Mesodermal cell (in vitro differentiated cells): Measurements from ENCODE around the gene TTC9C.
A peak's percentile ranks its signal among the peaks of the same experiment; 100 is the strongest.
"Not testable (repeated sequence)": the region's sequence is repeated elsewhere in the genome, so short reads cannot be mapped to it uniquely, and the experiment has no call there.

Source experiments
- H3K27ac ChIP-seq: 2 replicates; pipeline ENCODE4 v1.7.0; 2013; ENCODE audit warnings: mild to moderate bottlenecking, low read depth, low read length, moderate library complexity; ENCODE audit not compliant: severe bottlenecking
- H3K36me3 ChIP-seq: 2 replicates; pipeline ENCODE4 v1.7.1; 2013; ENCODE audit warnings: mild to moderate bottlenecking, low read length, moderate library complexity; ENCODE audit not compliant: control insufficient read depth, insufficient read depth
- H3K4me1 ChIP-seq: one replicate; pipeline ENCODE4 v1.7.1; 2013; ENCODE audit warnings: mild to moderate bottlenecking, low read length; ENCODE audit not compliant: insufficient read depth, control insufficient read depth, poor library complexity, severe bottlenecking
- H3K4me3 ChIP-seq: 2 replicates; pipeline ENCODE4 v1.7.0; 2013; ENCODE audit warnings: low read length, control low read depth, mild to moderate bottlenecking; ENCODE audit not compliant: insufficient read depth, poor library complexity, severe bottlenecking; ENCODE audit errors: extremely low read depth
- H3K9me3 ChIP-seq: 2 replicates; pipeline ENCODE4 v1.7.1; 2013; ENCODE audit warnings: mild to moderate bottlenecking, low read length, moderate library complexity; ENCODE audit not compliant: control insufficient read depth
- WGBS, 2 experiments: methylation state at CpG; one replicate each; pipeline ENCODE4 v1.1.5; 2013; ENCODE audit warnings: missing lambda C conversion rate in 2 of 2; ENCODE audit not compliant: insufficient coverage in 2 of 2; 5-methylcytosine and 5-hydroxymethylcytosine counted together

Gene TTC9C

DNA sequence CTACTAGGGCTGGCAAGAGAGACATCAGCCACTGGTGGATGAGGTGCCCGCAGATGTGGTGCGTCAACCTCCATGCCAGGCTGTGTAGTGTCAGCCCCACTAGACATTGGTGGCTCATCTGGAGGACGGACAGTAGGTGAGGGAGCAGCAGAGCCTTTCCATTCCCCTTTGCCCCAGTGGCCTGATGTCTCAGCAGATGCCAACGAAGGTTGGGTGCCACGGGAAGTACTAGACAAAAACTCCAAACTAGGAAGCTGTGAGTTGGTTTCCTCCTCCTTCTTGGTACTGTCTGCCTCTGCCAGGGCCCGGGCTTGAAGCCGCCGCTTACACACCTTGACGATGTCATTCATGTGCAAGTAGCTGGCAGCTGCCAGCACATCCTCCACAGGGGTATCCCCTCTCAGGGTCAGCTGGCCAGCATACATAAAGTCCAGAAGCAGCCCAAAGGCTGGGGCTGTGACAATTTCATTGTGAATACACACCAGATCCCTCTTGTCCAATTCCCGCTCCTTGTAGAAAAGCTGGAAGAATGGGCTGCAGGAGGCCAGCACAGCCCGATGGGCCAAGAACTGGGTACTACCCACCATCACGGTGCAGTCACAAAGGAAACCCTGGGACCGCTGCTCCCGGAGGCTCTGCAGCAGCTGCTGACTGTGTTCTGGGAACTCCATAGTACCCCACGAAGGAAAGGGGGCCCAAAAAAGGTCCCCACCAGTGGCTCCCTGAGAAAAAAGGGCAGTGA lies 24.9 kb downstream of the TTC9C start:
- 93 to 96% methylated on average over 14 to 15 of the region's 15 CpGs for WGBS, 2 experiments
- Histone ChIP-seq H3K4me3 (peak overlapping the region; percentile 69), H3K27ac (no peak overlapping the region)

GRCh38 chr11:62753736-62754603 lies 25.7 kb downstream of the TTC9C start, which contains the start of gene ZBTB3:
Gene ZBTB3, minus strand, starts transcription at chr11:62754160. Its CDS starts 496 bp downstream, at chr11:62753664.
- 1 to 2% methylated on average over 36 to 44 of the region's 47 CpGs for WGBS, 2 experiments
- peaks cover 13% of the 10 kb centered on the region for H3K36me3 ChIP-seq
- H3K27ac ChIP-seq: peak within 1 kb of the TSS; percentile 77
- H3K9me3 ChIP-seq: no peaks in the 10 kb centered on the region
- peak within 1 kb of the TSS; percentile 69 for H3K4me3 ChIP-seq
- peaks cover 9% of the 10 kb centered on the region for H3K4me1 ChIP-seq

More for the DNA sequence above, 24.9 kb downstream of the TTC9C start:
- peaks cover 9% of the 10 kb centered on the region for H3K4me1 ChIP-seq
- H3K36me3 ChIP-seq: peaks cover 13% of the 10 kb centered on the region
- H3K9me3 ChIP-seq: no peaks in the 10 kb centered on the region

DNA sequence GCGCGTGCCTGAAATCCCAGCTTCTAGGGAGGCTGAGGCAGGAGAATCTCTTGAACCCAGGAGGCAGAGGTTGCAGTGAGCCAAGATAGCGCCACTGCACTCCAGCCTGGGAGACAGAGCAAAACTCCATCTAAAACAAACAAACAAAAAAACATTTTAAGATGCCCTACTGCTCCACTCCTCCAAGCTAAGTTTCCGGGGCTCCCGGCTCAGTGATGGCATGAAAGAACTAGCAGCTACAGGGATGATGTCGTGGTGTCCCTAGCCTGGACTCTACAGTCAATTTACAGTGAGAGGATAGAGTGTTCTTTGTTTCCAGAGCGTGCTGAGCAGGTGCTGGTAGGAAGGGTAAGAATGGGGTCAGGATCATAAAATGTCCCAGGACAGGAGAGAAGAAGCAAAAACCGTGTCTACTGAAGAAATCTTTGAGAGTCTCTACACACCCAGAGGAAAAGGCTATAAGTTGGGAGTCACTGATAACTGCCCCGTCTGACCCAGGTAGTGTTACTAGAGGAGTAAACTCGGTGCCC lies 26.9 kb downstream of the TTC9C start:
- H3K4me1 ChIP-seq: peaks cover 9% of the 10 kb centered on the region
- no peaks in the 10 kb centered on the region for H3K9me3 ChIP-seq
- no peak overlapping the region for H3K27ac ChIP-seq
- WGBS, 2 experiments: 96 to 97% methylated on average over 7 to 9 of the region's 10 CpGs
- no peak overlapping the region for H3K4me3 ChIP-seq
- H3K36me3 ChIP-seq: peaks cover 13% of the 10 kb centered on the region

- peaks cover 5% of the 10 kb centered on the region for H3K4me1 ChIP-seq
- H3K4me3 ChIP-seq: no peak overlapping the region
- no peaks in the 10 kb centered on the region for H3K9me3 ChIP-seq
- peaks cover 9% of the 10 kb centered on the region for H3K36me3 ChIP-seq
- 37 to 52% methylated on average over 4 to 5 of the region's 9 CpGs for WGBS, 2 experiments
- H3K27ac ChIP-seq: peak overlapping the region; percentile 10
These were observed 29.8 kb downstream of the TTC9C start for GRCh38 chr11:62757846-62758788.

DNA sequence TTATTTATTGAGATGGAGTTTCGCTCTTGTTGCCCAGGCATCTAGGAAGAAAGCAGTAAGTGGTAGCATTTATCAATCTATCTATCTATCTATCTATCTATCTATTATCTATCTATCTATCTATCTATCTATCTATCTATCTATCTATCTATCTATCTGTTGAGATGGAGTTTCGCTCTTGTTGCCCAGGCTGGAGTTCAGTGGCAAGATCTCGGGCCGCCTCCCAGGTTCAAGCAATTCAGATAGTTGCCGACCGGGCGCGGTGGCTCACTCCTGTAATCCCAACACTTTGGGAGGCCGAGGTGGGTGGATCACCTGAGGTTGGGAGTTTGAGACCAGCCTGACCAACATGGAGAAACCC lies 32.6 kb downstream of the TTC9C start:
- not testable (repeated sequence) for H3K27ac ChIP-seq

GRCh38 chr11:62770778-62771143 lies 42.5 kb downstream of the TTC9C start:
- Histone ChIP-seq H3K4me3 (peak overlapping the region; percentile 62), H3K9me3 (no peaks in the 10 kb centered on the region), H3K27ac (peak overlapping the region; percentile 91), H3K4me1 (peaks cover 4% of the 10 kb centered on the region), H3K36me3 (peaks cover 39% of the 10 kb centered on the region)
- WGBS, 2 experiments: 20 to 27% methylated on average over 10 to 18 of the region's 18 CpGs

More for the DNA sequence above, 32.6 kb downstream of the TTC9C start:
- Histone ChIP-seq H3K36me3 (peaks cover 27% of the 10 kb centered on the region), H3K4me3 (peak overlapping the region; percentile 83)
- H3K4me1 ChIP-seq, H3K9me3 ChIP-seq: not testable (repeated sequence)
- WGBS, 2 experiments: 60 to 67% methylated on average over 2 to 3 of the region's 9 CpGs

DNA sequence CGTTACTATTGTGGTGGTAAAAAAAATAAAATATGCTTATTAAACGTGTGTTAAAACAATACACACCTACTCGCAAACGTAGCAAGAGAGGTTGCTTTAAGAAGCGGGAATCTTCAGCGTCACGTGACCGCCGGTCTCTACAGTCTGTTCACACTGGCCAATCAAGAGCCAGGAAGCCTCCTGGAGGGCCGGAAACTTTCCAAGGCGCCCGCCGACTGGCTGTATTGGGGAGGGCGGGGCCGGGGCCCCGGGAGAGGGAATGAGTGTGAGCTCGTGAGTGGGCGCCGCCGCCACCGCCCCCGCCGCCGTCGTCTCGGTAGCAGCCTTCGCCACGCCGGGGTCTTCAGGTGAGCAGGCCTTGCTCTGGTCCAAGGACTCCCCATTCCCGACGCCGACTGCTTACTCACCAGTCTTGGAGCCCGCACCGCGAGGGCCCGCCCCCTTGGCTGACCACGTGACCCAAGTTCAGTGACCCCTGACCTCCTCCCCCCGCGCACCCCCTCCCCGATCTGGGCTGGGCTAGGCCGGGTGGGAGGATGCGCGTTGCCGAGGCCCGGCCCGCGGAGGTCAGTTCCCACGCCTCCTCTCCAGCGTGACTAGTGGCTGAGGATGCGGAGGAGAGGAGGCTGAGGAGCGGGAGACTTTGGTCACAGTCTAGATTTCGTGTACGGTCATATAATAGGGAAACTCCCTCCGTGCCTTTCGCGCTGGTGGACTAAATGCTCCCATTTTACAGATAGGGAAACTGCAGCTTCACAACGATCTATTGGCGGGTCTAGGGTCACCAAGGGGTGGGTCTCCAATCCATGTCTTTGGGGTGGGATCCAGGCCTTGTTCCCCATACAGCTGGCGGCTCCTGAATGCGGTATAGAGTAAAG lies 43.1 kb downstream of the TTC9C start, which contains the start of gene TAF6L:
Gene TAF6L, plus strand, starts transcription at position 253 of the 878 bp plus-strand sequence. CDS start 4,388 bp downstream, outside the sequence.
- H3K27ac ChIP-seq: peak within 1 kb of the TSS; percentile 91
- peaks cover 39% of the 10 kb centered on the region for H3K36me3 ChIP-seq
- 0 to 1% methylated on average over 25 to 30 of the region's 60 CpGs for WGBS, 2 experiments
- H3K4me1 ChIP-seq: peaks cover 4% of the 10 kb centered on the region
- no peaks in the 10 kb centered on the region for H3K9me3 ChIP-seq
- H3K4me3 ChIP-seq: peak within 1 kb of the TSS; percentile 62

- peaks cover 45% of the 10 kb centered on the region for H3K36me3 ChIP-seq
- no peak overlapping the region for H3K4me3 ChIP-seq
- H3K27ac ChIP-seq: no peak overlapping the region
- no peaks in the 10 kb centered on the region for H3K9me3 ChIP-seq
- WGBS, 2 experiments: 91 to 98% methylated on average over 5 to 6 of the region's 6 CpGs
- peaks cover 4% of the 10 kb centered on the region for H3K4me1 ChIP-seq
These were observed 46.1 kb downstream of the TTC9C start for GRCh38 chr11:62774407-62774806.

DNA sequence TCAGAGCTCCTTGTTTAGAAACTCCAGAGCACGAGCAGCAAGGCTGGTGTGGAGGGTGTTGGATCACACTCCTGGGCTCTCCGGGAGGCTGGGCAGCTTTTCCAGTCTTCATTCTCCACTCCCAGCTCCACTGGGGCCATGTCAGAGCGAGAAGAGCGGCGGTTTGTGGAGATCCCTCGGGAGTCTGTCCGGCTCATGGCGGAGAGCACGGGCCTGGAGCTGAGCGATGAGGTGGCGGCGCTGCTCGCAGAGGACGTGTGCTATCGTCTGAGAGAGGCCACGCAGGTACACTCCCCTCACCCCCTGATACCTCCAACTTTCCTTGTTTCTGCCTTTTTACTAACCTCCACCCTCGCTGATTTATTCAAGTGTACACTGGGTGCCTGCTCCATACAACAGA lies 47.4 kb downstream of the TTC9C start:
- Histone ChIP-seq H3K9me3 (no peaks in the 10 kb centered on the region), H3K36me3 (peaks cover 53% of the 10 kb centered on the region), H3K27ac (no peak overlapping the region), H3K4me3 (no peak overlapping the region), H3K4me1 (peaks cover 3% of the 10 kb centered on the region)
- WGBS, 2 experiments: 94 to 96% methylated on average over 16 of the region's 17 CpGs
